CD4-positive, CD25-positive, alpha-beta regulatory T cell (primary cell): Measurements from ENCODE around the gene PFN3. TPM values are rescaled to one million over a fixed set of nuclear protein-coding genes. Genes with fewer than 3 reads are reported as not detected.

ENCODE experiments used
- ATAC-seq, 2 donors: fragments of 150-1000 bp; cut with Tn5 transposase; one replicate each; pipeline ENCODE4 v1.10.0; 2021; ENCODE audit warnings: low read depth in 2 of 2, moderate number of reproducible peaks in 2 of 2, moderate library complexity in 1 of 2
- DNase-seq, 3 donors: peaks; one replicate each; pipeline versions ENCODE4 v3.0.0 to v3.0.0-alpha.2; 2012 to 2022; ENCODE audit warnings: mixed read lengths in 1 of 3
- H3K27ac ChIP-seq: one replicate; pipeline ENCODE4 v1.7.0; 2013; ENCODE audit warnings: mild to moderate bottlenecking, low read length; ENCODE audit not compliant: insufficient read depth, poor library complexity, severe bottlenecking
- H3K27me3 ChIP-seq: one replicate; pipeline ENCODE4 v1.7.0; 2013; ENCODE audit warnings: low read length; ENCODE audit not compliant: control insufficient read depth, insufficient read depth
- H3K36me3 ChIP-seq: one replicate; pipeline ENCODE4 v1.7.0; 2013; ENCODE audit warnings: mild to moderate bottlenecking, low read length, moderate library complexity; ENCODE audit not compliant: control insufficient read depth, insufficient read depth
- H3K4me1 ChIP-seq: 2 replicates; pipeline ENCODE4 v1.7.0; 2013; ENCODE audit warnings: mild to moderate bottlenecking, low read length; ENCODE audit not compliant: insufficient read depth, control insufficient read depth, poor library complexity, severe bottlenecking
- H3K4me3 ChIP-seq: one replicate; pipeline ENCODE4 v1.7.0; 2013; ENCODE audit warnings: low read depth, mild to moderate bottlenecking, low read length, moderate library complexity
- H3K9me3 ChIP-seq, 2 experiments: 1 replicate in 1 of 2; 2 replicates in 1 of 2; pipeline ENCODE4 v1.7.0; 2013; ENCODE audit warnings: low read length in 2 of 2, mild to moderate bottlenecking in 1 of 2, moderate library complexity in 1 of 2; ENCODE audit not compliant: control insufficient read depth in 2 of 2
- H3K27ac Mint-ChIP-seq, 3 donors: one replicate each; pipeline ENCODE4 v1.8.0; 2020 to 2022; ENCODE audit warnings: mild to moderate bottlenecking in 3 of 3, mixed read lengths in 3 of 3, moderate library complexity in 2 of 3
- H3K27me3 Mint-ChIP-seq: one replicate; pipeline ENCODE4 v1.8.0; 2022; ENCODE audit warnings: mild to moderate bottlenecking, mixed read lengths
- H3K36me3 Mint-ChIP-seq: one replicate; pipeline ENCODE4 v1.8.0; 2020; ENCODE audit warnings: mixed read lengths
- H3K4me1 Mint-ChIP-seq, 4 donors: one replicate each; pipeline ENCODE4 v1.8.0; 2020 to 2022; ENCODE audit warnings: mixed read lengths in 4 of 4, mild to moderate bottlenecking in 1 of 4
- H3K4me3 Mint-ChIP-seq, 4 donors: one replicate each; pipeline ENCODE4 v1.8.0; 2020 to 2022; ENCODE audit warnings: mild to moderate bottlenecking in 4 of 4, mixed read lengths in 4 of 4, moderate library complexity in 3 of 4
- H3K9me3 Mint-ChIP-seq, 7 donors: one replicate each; pipeline ENCODE4 v1.8.0; 2020 to 2022; ENCODE audit warnings: mixed read lengths in 7 of 7, mild to moderate bottlenecking in 3 of 7, moderate library complexity in 2 of 7
- polyA plus RNA-seq, 4 donors: library from polyadenylated mRNA; unstranded; fragments of 300-500 nt; fragmentation: Illumina TruSeq; gene quantifications; one replicate each; pipeline ENCODE4 v1.2.3, GENCODE V29; 2021
- total RNA-seq: library from RNA; stranded (reverse); gene quantifications from one replicate; pipeline ENCODE4 v1.2.3, GENCODE V29; 2022

The PFN3 gene
- total and polyA plus RNA-seq, 5 donors from 2014 or later: not detected

GRCh38 chr5:177440211-177440989 lies 39.9 kb upstream of the PFN3 start:
- peak overlapping the region; percentile 12 to 61 (median 46) for H3K4me3 Mint-ChIP-seq

GRCh38 chr5:177439518-177440053 lies 39.1 kb upstream of the PFN3 start:
- peak overlapping the region; percentile 60 to 83 (median 73) for H3K27ac Mint-ChIP-seq
- Histone ChIP-seq H3K27me3 (no peaks in the 10 kb centered on the region), H3K27ac (peak overlapping the region; percentile 82), H3K4me3 (peak overlapping the region; percentile 31), H3K36me3 (peaks cover 63% of the 10 kb centered on the region), H3K9me3 (no peaks in the 10 kb centered on the region), H3K4me1 (peaks cover 66% of the 10 kb centered on the region)
- peaks cover 12 to 81% (median 32%) of the 10 kb centered on the region in 4 donors for H3K4me1 Mint-ChIP-seq
- no peaks in the 10 kb centered on the region for H3K27me3 Mint-ChIP-seq
- DNase-seq: no peak
- no peak for ATAC-seq
- peaks cover 31% of the 10 kb centered on the region for H3K36me3 Mint-ChIP-seq
- H3K4me3 Mint-ChIP-seq: peak overlapping the region in 3 of 4 donors; percentile 30 to 61 (median 38)
- H3K9me3 Mint-ChIP-seq: no peaks in the 10 kb centered on the region

More at GRCh38 chr5:177440211-177440989, 39.9 kb upstream of the PFN3 start:
- Mint-ChIP-seq H3K9me3 (no peaks in the 10 kb centered on the region), H3K27me3 (no peaks in the 10 kb centered on the region), H3K36me3 (peaks cover 30% of the 10 kb centered on the region), H3K4me1 (peaks cover 12 to 82% (median 38%) of the 10 kb centered on the region in 4 donors), H3K27ac (peak overlapping the region; percentile 60 to 83 (median 73))
- peaks cover 55% of the 10 kb centered on the region for H3K36me3 ChIP-seq
- ATAC-seq: peak; percentile 34 to 50
- H3K4me3 ChIP-seq: peak overlapping the region; percentile 31
- H3K27me3 ChIP-seq: no peaks in the 10 kb centered on the region
- peak overlapping the region; percentile 82 for H3K27ac ChIP-seq
- peaks cover 66% of the 10 kb centered on the region for H3K4me1 ChIP-seq
- DNase-seq: peak in 1 of 3 donors; percentile 48
- H3K9me3 ChIP-seq: no peaks in the 10 kb centered on the region

GRCh38 chr5:177438468-177438867 lies 38.0 kb upstream of the PFN3 start:
- DNase-seq (no peak), ATAC-seq (no peak)
- Histone ChIP-seq H3K4me3 (no peak overlapping the region), H3K36me3 (peaks cover 72% of the 10 kb centered on the region), H3K27me3 (no peaks in the 10 kb centered on the region), H3K4me1 (peaks cover 68% of the 10 kb centered on the region), H3K27ac (peak overlapping the region; percentile 43), H3K9me3 (no peaks in the 10 kb centered on the region)
- Mint-ChIP-seq H3K4me1 (peaks cover 12 to 81% (median 33%) of the 10 kb centered on the region in 4 donors), H3K36me3 (peaks cover 35% of the 10 kb centered on the region), H3K4me3 (peak overlapping the region in 2 of 4 donors; percentile 13 to 61), H3K27ac (peak overlapping the region; percentile 59 to 63 (median 60)), H3K27me3 (no peaks in the 10 kb centered on the region), H3K9me3 (no peaks in the 10 kb centered on the region)

- Mint-ChIP-seq H3K4me1 (peaks cover 12 to 85% (median 33%) of the 10 kb centered on the region in 4 donors), H3K27ac (peak overlapping the region; percentile 25 to 79 (median 60)), H3K36me3 (peaks cover 35% of the 10 kb centered on the region), H3K27me3 (no peaks in the 10 kb centered on the region), H3K9me3 (no peaks in the 10 kb centered on the region), H3K4me3 (peak overlapping the region in 2 of 4 donors; percentile 55 to 61)
- Histone ChIP-seq H3K4me3 (no peak overlapping the region), H3K4me1 (peaks cover 74% of the 10 kb centered on the region), H3K9me3 (no peaks in the 10 kb centered on the region), H3K27ac (peak overlapping the region; percentile 51), H3K27me3 (no peaks in the 10 kb centered on the region), H3K36me3 (peaks cover 80% of the 10 kb centered on the region)
- DNase-seq (no peak), ATAC-seq (no peak)
These were observed 37.2 kb upstream of the PFN3 start for GRCh38 chr5:177437623-177438022.

DNA sequence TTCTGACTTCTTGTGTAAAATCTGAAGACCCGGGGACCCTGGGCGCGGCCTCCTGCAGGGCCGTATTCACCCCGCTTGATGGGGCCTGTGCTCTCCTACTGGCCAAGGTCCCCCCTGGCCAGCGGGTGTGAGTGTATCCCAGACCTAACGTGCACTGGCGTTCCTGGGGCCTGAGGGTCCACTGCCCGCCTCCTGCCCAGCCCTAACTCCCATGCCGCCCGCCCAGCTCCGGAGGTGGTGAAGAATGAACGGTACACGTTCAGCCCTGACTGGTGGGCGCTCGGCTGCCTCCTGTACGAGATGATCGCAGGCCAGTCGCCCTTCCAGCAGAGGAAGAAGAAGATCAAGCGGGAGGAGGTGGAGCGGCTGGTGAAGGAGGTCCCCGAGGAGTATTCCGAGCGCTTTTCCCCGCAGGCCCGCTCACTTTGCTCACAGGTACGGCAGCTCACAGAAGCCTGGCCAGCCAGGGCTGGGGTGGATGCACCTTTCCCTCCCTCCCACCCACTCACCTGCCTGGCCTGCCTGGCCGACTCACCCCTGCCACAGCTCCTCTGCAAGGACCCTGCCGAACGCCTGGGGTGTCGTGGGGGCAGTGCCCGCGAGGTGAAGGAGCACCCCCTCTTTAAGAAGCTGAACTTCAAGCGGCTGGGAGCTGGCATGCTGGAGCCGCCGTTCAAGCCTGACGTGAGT lies 35.5 kb upstream of the PFN3 start:
- Histone ChIP-seq H3K4me1 (peaks cover 86% of the 10 kb centered on the region), H3K27ac (no peak overlapping the region), H3K9me3 (no peaks in the 10 kb centered on the region), H3K27me3 (no peaks in the 10 kb centered on the region), H3K36me3 (peaks cover 76% of the 10 kb centered on the region), H3K4me3 (no peak overlapping the region)
- Mint-ChIP-seq H3K27me3 (no peaks in the 10 kb centered on the region), H3K9me3 (no peaks in the 10 kb centered on the region), H3K4me1 (peaks cover 12 to 86% (median 38%) of the 10 kb centered on the region in 4 donors), H3K36me3 (peaks cover 34% of the 10 kb centered on the region), H3K27ac (peak overlapping the region in 1 of 3 donors; percentile 20), H3K4me3 (no peak overlapping the region)
- ATAC-seq (no peak), DNase-seq (no peak)

- peaks cover 36% of the 10 kb centered on the region for H3K36me3 Mint-ChIP-seq
- DNase-seq (no peak), ATAC-seq (no peak)
- Histone ChIP-seq H3K4me1 (peaks cover 86% of the 10 kb centered on the region), H3K36me3 (peaks cover 76% of the 10 kb centered on the region), H3K27me3 (no peaks in the 10 kb centered on the region), H3K9me3 (no peaks in the 10 kb centered on the region), H3K27ac (peak overlapping the region; percentile 72), H3K4me3 (no peak overlapping the region)
- peaks cover 8 to 89% (median 40%) of the 10 kb centered on the region in 4 donors for H3K4me1 Mint-ChIP-seq
- H3K27me3 Mint-ChIP-seq: no peaks in the 10 kb centered on the region
- H3K4me3 Mint-ChIP-seq: peak overlapping the region; percentile 21 to 61 (median 32)
- H3K9me3 Mint-ChIP-seq: no peaks in the 10 kb centered on the region
- peak overlapping the region in 2 of 3 donors; percentile 20 to 62 for H3K27ac Mint-ChIP-seq
These were observed 34.7 kb upstream of the PFN3 start for GRCh38 chr5:177434942-177435738.

DNA sequence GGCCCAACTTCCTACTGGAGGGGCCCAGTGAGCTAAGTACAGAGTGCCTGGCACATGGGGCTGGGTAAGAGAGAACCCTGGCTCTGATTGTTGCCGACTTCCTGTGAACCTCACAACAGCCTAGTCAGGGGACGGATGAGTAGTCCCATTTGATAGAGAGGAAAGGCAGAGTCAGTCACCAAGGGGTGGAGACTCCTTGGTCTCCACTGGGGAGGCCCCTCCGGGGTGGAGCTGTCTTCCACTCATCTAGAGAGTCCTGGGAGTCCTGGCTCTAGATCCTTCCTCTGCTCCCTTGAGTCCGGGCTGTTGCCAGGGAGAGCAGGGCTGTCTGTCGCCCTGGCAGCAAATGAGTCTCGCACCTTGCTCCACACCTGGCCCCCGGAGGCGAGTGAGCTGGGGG lies 34.0 kb upstream of the PFN3 start:
- peak in 1 of 3 donors; percentile 75 for DNase-seq
- peak overlapping the region; percentile 72 for H3K27ac ChIP-seq
- Mint-ChIP-seq H3K36me3 (peaks cover 29% of the 10 kb centered on the region), H3K4me1 (peaks cover under 1 to 89% (median 38%) of the 10 kb centered on the region in 4 donors), H3K4me3 (peak overlapping the region; percentile 75 to 88 (median 76)), H3K9me3 (no peaks in the 10 kb centered on the region), H3K27ac (peak overlapping the region; percentile 54 to 82 (median 62)), H3K27me3 (no peaks in the 10 kb centered on the region)
- peaks cover 87% of the 10 kb centered on the region for H3K4me1 ChIP-seq
- no peaks in the 10 kb centered on the region for H3K9me3 ChIP-seq
- peak; percentile 41 to 47 for ATAC-seq
- H3K27me3 ChIP-seq: no peaks in the 10 kb centered on the region
- H3K36me3 ChIP-seq: peaks cover 73% of the 10 kb centered on the region
- no peak overlapping the region for H3K4me3 ChIP-seq
